Measurements from ENCODE around the gene TRIM13.
"Not testable (repeated sequence)": the region's sequence is repeated elsewhere in the genome, so short reads cannot be mapped to it uniquely, and the experiment has no call there.

TRIM13 gene

GRCh38 chr13:49996951-49997895 lies at the start of gene TRIM13:
Gene TRIM13 (plus strand): TSS chr13:49997042. CDS start chr13:50011941, 14,899 bp downstream.
- peak; percentile 61 for DNase-seq (ENCODE audit: low read depth)

GRCh38 chr13:49948777-49949270 lies 48.0 kb upstream of the TRIM13 start:
- not testable (repeated sequence) for DNase-seq (ENCODE audit: low read depth)

GRCh38 chr13:49951754-49952535 lies 44.9 kb upstream of the TRIM13 start:
- no peak for DNase-seq (ENCODE audit: low read depth)

- DNase-seq (ENCODE audit: low read depth) = no peak
Measured at GRCh38 chr13:49953560-49953959, 43.3 kb upstream of the TRIM13 start.

GRCh38 chr13:49954674-49955455 lies 42.0 kb upstream of the TRIM13 start:
- DNase-seq (ENCODE audit: low read depth) = no peak

- no peak for DNase-seq (ENCODE audit: low read depth)
Measured at GRCh38 chr13:49956131-49956530, 40.7 kb upstream of the TRIM13 start.

- DNase-seq (ENCODE audit: low read depth) = no peak
Measured at GRCh38 chr13:49958321-49958720, 38.5 kb upstream of the TRIM13 start.

GRCh38 chr13:49967456-49967855 lies 29.4 kb upstream of the TRIM13 start:
- DNase-seq (ENCODE audit: low read depth) = no peak

GRCh38 chr13:49972709-49973108 lies 24.1 kb upstream of the TRIM13 start:
- no peak for DNase-seq (ENCODE audit: low read depth)

- no peak for DNase-seq (ENCODE audit: low read depth)
Measured at GRCh38 chr13:49975826-49976225, 21.0 kb upstream of the TRIM13 start.

GRCh38 chr13:49976314-49977258 lies 20.3 kb upstream of the TRIM13 start:
- DNase-seq (ENCODE audit: low read depth) = peak; percentile 63

GRCh38 chr13:49977992-49978391 lies 18.9 kb upstream of the TRIM13 start:
- no peak for DNase-seq (ENCODE audit: low read depth)

GRCh38 chr13:49980266-49980665 lies 16.6 kb upstream of the TRIM13 start:
- DNase-seq (ENCODE audit: low read depth) = no peak

- DNase-seq (ENCODE audit: low read depth) = no peak
Measured at GRCh38 chr13:49985129-49985528, 11.7 kb upstream of the TRIM13 start.

- no peak for DNase-seq (ENCODE audit: low read depth)
Measured at GRCh38 chr13:49986471-49986870, 10.4 kb upstream of the TRIM13 start.

GRCh38 chr13:49990612-49991011 lies 6.2 kb upstream of the TRIM13 start:
- DNase-seq (ENCODE audit: low read depth) = not testable (repeated sequence)

GRCh38 chr13:49993111-49993510 lies 3.7 kb upstream of the TRIM13 start:
- no peak for DNase-seq (ENCODE audit: low read depth)

- DNase-seq (ENCODE audit: low read depth) = no peak
Measured at GRCh38 chr13:49993666-49994065, 3.2 kb upstream of the TRIM13 start.

GRCh38 chr13:49995625-49996101 lies 1.2 kb upstream of the TRIM13 start:
- no peak for DNase-seq (ENCODE audit: low read depth)

GRCh38 chr13:49996161-49996915 lies 504 bp upstream of the TRIM13 start:
- DNase-seq (ENCODE audit: low read depth) = peak; percentile 66

Measured in stimulated activated CD8-positive, alpha-beta memory T cell treated with anti-CD3 and anti-CD28 coated beads, Interleukin-15, amount 100 ng/mL, for 24 hours (primary cell).